Measurements from ENCODE around the gene FNDC11. TPM values are rescaled to one million over a fixed set of nuclear protein-coding genes. Genes with fewer than 3 reads are reported as not detected.

The FNDC11 gene
- total RNA-seq, 2 experiments from 2014 or later = 0.10 TPM; not detected in 1

DNA sequence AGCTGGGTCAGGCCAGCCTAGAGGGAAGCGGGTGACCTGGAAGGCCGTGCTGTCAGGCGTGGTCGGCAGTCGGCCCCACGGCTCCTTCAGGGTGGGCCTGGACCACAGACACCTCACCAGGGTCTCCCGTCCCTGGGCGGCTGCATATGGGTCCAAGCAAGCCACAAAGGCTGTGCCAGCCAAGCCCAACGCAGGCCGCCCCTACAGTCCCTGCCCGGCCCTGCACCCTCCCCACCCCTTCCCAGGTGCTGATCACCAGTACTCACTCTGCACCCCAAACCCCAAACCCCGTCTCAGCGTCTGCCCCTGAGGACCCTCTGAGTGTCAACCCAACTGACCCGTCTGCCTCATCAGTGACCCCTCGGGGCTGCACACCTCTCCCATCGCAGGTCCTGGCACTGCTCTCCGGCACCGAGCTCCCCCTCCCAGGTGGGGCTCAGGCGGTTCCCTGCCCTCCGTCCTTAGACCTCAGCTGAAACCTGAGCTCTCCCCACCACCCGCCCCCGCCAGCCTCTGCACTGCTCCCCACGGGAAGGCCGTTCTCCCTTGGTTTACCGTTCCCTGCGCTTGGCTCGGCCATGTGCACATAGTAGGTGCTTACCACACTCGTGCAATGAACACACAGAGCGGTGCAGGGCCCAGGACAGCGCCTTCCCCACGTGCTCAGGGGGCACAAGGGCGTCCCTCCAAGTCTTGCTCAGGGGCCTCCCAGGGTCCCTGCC, 34.9 kb upstream of the FNDC11 start:
- H3K4me1 Mint-ChIP-seq (ENCODE audit: low read depth) = peaks cover 8% of the 10 kb centered on the region

DNA sequence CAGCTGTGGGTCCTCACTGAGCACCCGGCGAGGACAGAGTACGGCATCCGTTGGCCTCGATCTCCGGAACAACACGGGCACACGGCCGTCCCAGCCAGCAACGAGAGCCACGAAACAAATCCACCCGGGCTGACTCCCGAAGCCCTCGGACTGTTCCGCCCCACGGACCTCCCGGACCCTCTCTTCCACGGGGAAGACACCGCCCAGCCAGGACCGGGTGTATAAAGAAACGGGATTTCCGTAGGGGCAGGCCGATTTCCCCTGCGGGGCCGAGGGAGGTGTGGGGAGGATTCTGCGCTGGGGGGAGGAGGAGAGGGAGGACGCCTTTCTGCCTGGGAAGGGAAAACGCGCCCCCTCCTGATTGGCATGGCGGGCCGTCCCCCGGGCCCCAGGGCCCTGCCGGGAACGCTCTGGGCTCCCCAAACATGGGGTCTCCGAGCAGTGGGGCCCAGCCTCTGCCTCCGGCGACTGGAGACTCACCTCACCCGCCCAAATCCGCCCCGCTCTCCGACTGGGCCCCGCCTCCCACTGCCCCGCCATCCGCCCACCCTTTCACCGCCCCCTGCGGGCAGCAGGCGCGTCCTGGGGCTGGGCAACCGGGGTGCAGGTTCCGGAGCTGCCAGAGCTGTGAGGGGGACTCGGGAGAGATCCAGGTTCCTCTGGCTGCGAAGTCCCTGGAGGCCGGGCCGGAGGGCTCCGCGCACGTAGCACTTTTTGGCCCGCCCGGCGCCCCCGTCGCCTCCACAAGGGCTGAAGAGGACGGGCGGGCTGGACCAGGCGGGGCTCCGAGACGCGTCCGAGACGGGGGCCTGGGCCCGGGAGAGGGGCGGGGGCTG, 34.1 kb upstream of the FNDC11 start:
- CTCF ChIA-PET = interaction anchor here (0.6 to 1.9 kb wide), 2 partner anchors 23 to 187 kb away, joined by 3 to 8 read pairs; no protein-coding TSS in a partner anchor
- Mint-ChIP-seq H3K4me1 (ENCODE audit: low read depth) (peaks cover 8% of the 10 kb centered on the region), H3K27me3 (ENCODE audit: low read depth) (peaks cover 3% of the 10 kb centered on the region), H3K27ac (no peak overlapping the region), H3K4me3 (peak overlapping the region; percentile 66), H3K36me3 (ENCODE audit: low read depth) (peaks cover 24% of the 10 kb centered on the region), H3K9me3 (peaks cover 7% of the 10 kb centered on the region)
- intact Hi-C loops (cut with micrococcal nuclease) = loop anchor here (1.0 to 2.0 kb wide), 5 partner anchors 17 to 304 kb away; partner anchors contain the start of genes PTK6 and YTHDF1
- DNase-seq = peak; percentile 64

More for the DNA sequence above, 34.9 kb upstream of the FNDC11 start:
- Mint-ChIP-seq H3K27ac (no peak overlapping the region), H3K4me3 (peak overlapping the region; percentile 66), H3K27me3 (ENCODE audit: low read depth) (peaks cover 3% of the 10 kb centered on the region), H3K36me3 (ENCODE audit: low read depth) (peaks cover 20% of the 10 kb centered on the region), H3K9me3 (peaks cover 9% of the 10 kb centered on the region)
- CTCF ChIA-PET = interaction anchor here (0.6 kb wide), 1 partner anchor 188 kb away, joined by 3 read pairs; no protein-coding TSS in a partner anchor
- intact Hi-C loops (cut with micrococcal nuclease) = no loop called here
- no peak for DNase-seq

GRCh38 chr20:63520504-63520933, 33.4 kb upstream of the FNDC11 start, which contains the start of gene PPDPF:
PPDPF (plus strand) TSS chr20:63520765; CDS start chr20:63521309, 544 bp downstream.
- Mint-ChIP-seq H3K27me3 (ENCODE audit: low read depth) (peaks cover 2% of the 10 kb centered on the region), H3K27ac (peak within 1 kb of the TSS; percentile 69)

DNA sequence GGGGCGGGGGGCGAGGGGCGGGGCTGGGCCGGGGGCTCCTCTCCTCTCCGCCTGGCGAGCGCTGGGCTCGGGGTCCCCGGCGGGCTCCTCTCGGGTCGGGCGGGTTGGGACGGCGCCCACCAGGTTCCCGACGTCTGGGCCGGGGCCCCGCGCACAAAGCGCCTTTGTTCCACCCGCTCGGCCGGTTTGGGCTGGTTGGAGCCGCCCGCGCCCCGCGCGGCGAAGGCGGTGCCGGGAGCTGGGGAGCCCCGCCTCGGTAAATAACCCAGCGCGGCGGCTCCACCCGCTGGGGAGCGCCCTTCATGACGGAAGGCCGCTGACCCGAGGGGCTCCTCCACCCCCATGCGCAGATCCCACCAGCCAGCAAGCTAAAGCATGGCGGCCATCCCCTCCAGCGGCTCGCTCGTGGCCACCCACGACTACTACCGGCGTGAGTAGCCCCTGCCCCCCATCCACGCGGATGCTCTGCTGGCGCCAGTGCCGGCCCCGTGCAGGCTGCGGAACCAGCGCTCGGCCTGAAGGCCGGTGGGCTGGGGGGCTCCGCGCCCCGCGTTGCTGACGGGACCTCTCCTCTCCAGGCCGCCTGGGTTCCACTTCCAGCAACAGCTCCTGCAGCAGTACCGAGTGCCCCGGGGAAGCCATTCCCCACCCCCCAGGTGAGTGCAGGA, 32.9 kb upstream of the FNDC11 start:
- Mint-ChIP-seq H3K36me3 (ENCODE audit: low read depth) (peaks cover 24% of the 10 kb centered on the region), H3K9me3 (peaks cover 7% of the 10 kb centered on the region), H3K4me1 (ENCODE audit: low read depth) (peaks cover 8% of the 10 kb centered on the region), H3K27me3 (ENCODE audit: low read depth) (no peaks in the 10 kb centered on the region), H3K4me3 (peak overlapping the region; percentile 75), H3K27ac (peak overlapping the region; percentile 68)
- intact Hi-C loops (cut with micrococcal nuclease) = loop anchor here (1.0 to 2.0 kb wide), 5 partner anchors 16 to 305 kb away; partner anchors contain the start of genes PTK6 and YTHDF1
- CTCF ChIA-PET = interaction anchor here (1.1 to 1.9 kb wide), 2 partner anchors 16 to 24 kb away, joined by 3 to 8 read pairs; partner anchors contain the start of gene PTK6
- DNase-seq = peak; percentile 76

More at GRCh38 chr20:63520504-63520933, 33.4 kb upstream of the FNDC11 start, which contains the start of gene PPDPF:
- peaks cover 7% of the 10 kb centered on the region for H3K9me3 Mint-ChIP-seq
- CTCF ChIA-PET = interaction anchor here (1.1 to 1.9 kb wide), 2 partner anchors 17 to 24 kb away, joined by 3 to 8 read pairs; partner anchors contain the start of gene PTK6
- intact Hi-C loops (cut with micrococcal nuclease) = loop anchor here (1.0 to 2.0 kb wide), 5 partner anchors 17 to 304 kb away; partner anchors contain the start of genes PTK6 and YTHDF1
- H3K4me3 Mint-ChIP-seq = peak within 1 kb of the TSS; percentile 75
- H3K4me1 Mint-ChIP-seq (ENCODE audit: low read depth) = peaks cover 8% of the 10 kb centered on the region
- H3K36me3 Mint-ChIP-seq (ENCODE audit: low read depth) = peaks cover 24% of the 10 kb centered on the region
- peak; percentile 81 for DNase-seq

- Mint-ChIP-seq H3K4me1 (ENCODE audit: low read depth) (peaks cover 8% of the 10 kb centered on the region), H3K9me3 (peaks cover 7% of the 10 kb centered on the region), H3K4me3 (peak overlapping the region; percentile 75), H3K27me3 (ENCODE audit: low read depth) (no peaks in the 10 kb centered on the region), H3K36me3 (ENCODE audit: low read depth) (peaks cover 24% of the 10 kb centered on the region), H3K27ac (peak overlapping the region; percentile 68)
- DNase-seq = no peak
- CTCF ChIA-PET = interaction anchor here (1.1 to 1.9 kb wide), 2 partner anchors 16 to 25 kb away, joined by 3 to 8 read pairs; partner anchors contain the start of gene PTK6
- intact Hi-C loops (cut with micrococcal nuclease) = loop anchor here (2.0 kb wide), 2 partner anchors 25 to 87 kb away; no protein-coding TSS in a partner anchor
Measured at GRCh38 chr20:63521602-63522001, 32.4 kb upstream of the FNDC11 start.

DNA sequence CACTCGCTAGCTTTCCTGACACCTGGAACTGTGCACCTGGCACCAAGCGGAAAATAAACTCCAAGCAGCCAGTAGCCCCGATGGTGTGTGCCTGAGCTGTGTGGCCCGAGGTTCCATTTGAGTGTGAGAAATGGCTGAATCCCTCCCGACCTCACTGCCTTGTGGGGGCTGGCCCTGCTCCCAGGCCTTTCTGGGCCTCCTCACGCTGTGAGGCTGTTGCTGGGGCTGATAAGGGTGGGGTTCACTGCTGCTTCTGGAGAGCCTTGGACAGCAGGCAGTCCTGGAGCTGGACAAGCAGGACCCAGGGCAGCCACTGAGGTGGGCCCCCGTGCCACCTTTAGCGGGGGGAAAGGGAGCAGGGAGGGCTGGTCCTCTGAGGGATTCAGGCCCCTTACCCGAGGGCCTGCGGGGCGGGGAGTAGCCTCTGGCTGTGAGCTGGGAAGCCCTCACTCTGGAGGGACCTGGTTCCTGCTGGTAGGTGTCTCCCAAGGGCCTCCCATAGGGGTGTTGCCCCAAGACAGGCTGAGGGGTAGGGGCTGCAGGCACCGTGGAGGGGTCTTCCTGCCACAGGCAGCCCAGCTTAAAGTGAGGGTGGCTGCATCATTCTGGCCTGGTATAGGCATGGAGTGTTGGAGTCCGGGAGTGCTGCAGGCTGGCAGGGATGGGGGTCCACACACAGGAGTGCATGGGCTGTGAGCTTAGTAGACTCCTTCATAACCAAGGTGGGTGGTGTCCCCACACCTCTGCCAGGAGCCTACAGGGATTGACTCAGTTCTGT, 31.7 kb upstream of the FNDC11 start:
- no peak for DNase-seq
- Mint-ChIP-seq H3K4me3 (peak overlapping the region; percentile 56), H3K4me1 (ENCODE audit: low read depth) (peaks cover 8% of the 10 kb centered on the region), H3K9me3 (peaks cover 7% of the 10 kb centered on the region), H3K27me3 (ENCODE audit: low read depth) (no peaks in the 10 kb centered on the region), H3K36me3 (ENCODE audit: low read depth) (peaks cover 24% of the 10 kb centered on the region), H3K27ac (peak overlapping the region; percentile 39)
- intact Hi-C loops (cut with micrococcal nuclease) = no loop called here
- CTCF ChIA-PET = interaction anchor here (0.6 to 1.9 kb wide), 3 partner anchors 15 to 41 kb away, joined by 4 to 8 read pairs (median 6); partner anchors contain the start of gene PTK6

DNA sequence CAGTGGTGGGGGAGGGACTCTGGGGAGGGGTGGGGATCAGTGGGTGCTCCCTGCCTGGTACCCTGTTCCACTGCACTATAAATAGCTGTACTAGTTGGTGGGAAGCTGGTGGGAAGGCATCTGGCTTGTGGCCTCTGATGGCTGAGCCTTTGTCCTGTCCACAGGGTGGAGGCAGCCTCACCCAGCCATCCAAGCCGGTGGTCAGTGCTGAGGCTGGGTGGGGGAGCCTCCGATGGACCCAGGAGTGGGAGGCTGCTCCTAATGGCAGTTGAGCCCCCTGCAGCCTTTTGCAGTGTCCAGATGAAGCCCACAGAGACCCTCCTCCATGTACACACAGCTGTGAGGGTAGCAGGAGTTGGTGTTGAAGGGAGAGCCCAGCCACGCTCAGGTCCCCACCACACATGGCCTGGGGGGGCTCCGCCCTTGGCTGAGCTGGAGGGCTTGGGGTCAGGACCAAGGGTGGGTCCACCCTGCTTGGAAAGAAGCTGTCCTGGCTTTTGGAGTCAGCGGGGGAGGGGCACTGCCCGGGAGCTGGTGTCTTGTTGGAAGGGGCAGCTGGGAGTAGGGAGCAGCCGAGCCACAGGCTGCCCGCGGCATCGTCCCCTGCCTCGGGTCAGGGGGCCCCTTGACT, 30.9 kb upstream of the FNDC11 start:
- Mint-ChIP-seq H3K36me3 (ENCODE audit: low read depth) (peaks cover 24% of the 10 kb centered on the region), H3K27me3 (ENCODE audit: low read depth) (no peaks in the 10 kb centered on the region), H3K4me1 (ENCODE audit: low read depth) (peaks cover 8% of the 10 kb centered on the region), H3K4me3 (no peak overlapping the region), H3K27ac (no peak overlapping the region), H3K9me3 (peaks cover 7% of the 10 kb centered on the region)
- CTCF ChIA-PET = interaction anchor here (0.6 to 1.3 kb wide), 3 partner anchors 14 to 42 kb away, joined by 4 to 6 read pairs (median 4); partner anchors contain the start of gene PTK6
- intact Hi-C loops (cut with micrococcal nuclease) = no loop called here
- no peak for DNase-seq

DNA sequence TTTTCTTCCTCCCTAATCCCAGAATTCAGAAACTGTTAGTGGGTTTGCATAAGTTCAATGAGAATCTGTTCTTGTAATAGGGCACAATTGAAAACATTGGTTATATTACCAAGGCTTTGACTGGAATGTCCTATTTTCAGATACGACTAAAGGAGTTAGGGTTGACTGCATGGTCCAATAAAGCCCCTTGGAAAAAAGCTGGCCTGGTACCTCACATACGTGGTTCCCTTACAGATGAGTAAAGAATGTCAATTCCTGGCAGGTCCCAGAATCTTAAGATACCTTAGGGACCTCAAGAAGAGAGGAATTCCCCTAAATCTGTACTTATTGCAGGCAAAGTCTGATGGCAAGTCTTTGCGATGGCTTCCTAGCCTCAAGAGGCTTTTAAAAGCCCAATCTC, 28.8 kb upstream of the FNDC11 start:
- CTCF ChIA-PET = no interaction called here
- no peak for DNase-seq

DNA sequence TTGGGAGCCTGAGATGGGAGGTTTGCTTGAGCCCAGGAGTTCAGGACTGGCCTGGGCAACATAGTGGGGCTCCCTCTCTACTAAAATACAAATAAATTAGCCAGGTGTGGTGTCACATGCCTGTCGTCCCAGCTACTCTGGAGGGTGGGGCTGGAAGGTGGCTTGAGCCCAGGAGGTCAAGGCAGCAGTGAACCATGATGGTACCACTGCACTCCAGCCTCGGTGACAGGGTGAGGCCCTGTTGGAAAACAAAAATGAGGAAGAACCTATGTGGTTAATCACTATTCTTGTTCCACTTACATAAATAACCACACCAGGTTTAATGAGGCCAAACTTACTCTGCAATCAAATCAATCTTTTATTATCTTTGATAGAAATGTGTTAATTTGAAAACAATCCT, 28.0 kb upstream of the FNDC11 start:
- H3K27ac Mint-ChIP-seq = no peak overlapping the region
- H3K27me3 Mint-ChIP-seq (ENCODE audit: low read depth) = no peaks in the 10 kb centered on the region
- CTCF ChIA-PET = no interaction called here
- H3K9me3 Mint-ChIP-seq = peaks cover 7% of the 10 kb centered on the region
- H3K4me1 Mint-ChIP-seq (ENCODE audit: low read depth) = peaks cover 9% of the 10 kb centered on the region
- H3K36me3 Mint-ChIP-seq (ENCODE audit: low read depth) = peaks cover 24% of the 10 kb centered on the region
- no peak for DNase-seq
- no peak overlapping the region for H3K4me3 Mint-ChIP-seq
- intact Hi-C loops (cut with micrococcal nuclease) = no loop called here

More for the DNA sequence above, 28.8 kb upstream of the FNDC11 start:
- intact Hi-C loops (cut with micrococcal nuclease) = no loop called here
- no peak overlapping the region for H3K4me3 Mint-ChIP-seq
- H3K36me3 Mint-ChIP-seq (ENCODE audit: low read depth) = peaks cover 24% of the 10 kb centered on the region
- peaks cover 9% of the 10 kb centered on the region for H3K4me1 Mint-ChIP-seq (ENCODE audit: low read depth)
- H3K27me3 Mint-ChIP-seq (ENCODE audit: low read depth) = no peaks in the 10 kb centered on the region
- H3K9me3 Mint-ChIP-seq = peaks cover 7% of the 10 kb centered on the region
- no peak overlapping the region for H3K27ac Mint-ChIP-seq

DNA sequence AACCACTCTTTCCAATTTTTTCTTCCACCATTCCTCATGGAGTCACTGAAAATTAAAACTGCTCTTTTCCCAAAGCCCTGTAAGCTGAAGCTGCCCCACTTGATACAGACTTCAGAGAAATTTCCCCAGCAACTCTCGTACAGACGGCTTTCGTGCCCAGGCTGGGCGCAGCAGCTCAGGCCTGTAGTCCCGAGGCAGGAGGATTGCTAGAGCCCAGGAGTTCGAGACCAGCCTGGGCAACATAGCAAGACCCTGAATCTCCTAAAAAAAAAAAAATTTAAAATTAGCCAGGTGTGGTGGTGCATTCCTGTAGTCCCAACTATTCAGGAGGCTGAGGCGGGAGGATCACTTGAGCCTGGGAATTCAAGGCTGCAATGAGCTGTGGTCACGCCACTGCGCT, 26.8 kb upstream of the FNDC11 start:
- DNase-seq = no peak
- peaks cover 7% of the 10 kb centered on the region for H3K9me3 Mint-ChIP-seq
- no peak overlapping the region for H3K27ac Mint-ChIP-seq
- CTCF ChIA-PET = interaction anchor here (1.0 to 1.2 kb wide), 2 partner anchors 10 to 31 kb away, joined by 3 to 4 read pairs; partner anchors contain the start of gene PTK6
- peaks cover 9% of the 10 kb centered on the region for H3K4me1 Mint-ChIP-seq (ENCODE audit: low read depth)
- H3K4me3 Mint-ChIP-seq = no peak overlapping the region
- intact Hi-C loops (cut with micrococcal nuclease) = no loop called here
- peaks cover 21% of the 10 kb centered on the region for H3K36me3 Mint-ChIP-seq (ENCODE audit: low read depth)
- no peaks in the 10 kb centered on the region for H3K27me3 Mint-ChIP-seq (ENCODE audit: low read depth)
